GM19468 (cell line): ENCODE measurements around the gene SLC45A1.

Experiments
- ATAC-seq: cut with Tn5 transposase; IDR thresholded peaks from one replicate; pipeline ENCODE4 v1.9.1; 2021; ENCODE audit warnings: mild to moderate bottlenecking, moderate library complexity, moderate number of reproducible peaks; ENCODE audit not compliant: unreplicated experiment; ENCODE audit errors: extremely low read depth

The SLC45A1 gene

DNA sequence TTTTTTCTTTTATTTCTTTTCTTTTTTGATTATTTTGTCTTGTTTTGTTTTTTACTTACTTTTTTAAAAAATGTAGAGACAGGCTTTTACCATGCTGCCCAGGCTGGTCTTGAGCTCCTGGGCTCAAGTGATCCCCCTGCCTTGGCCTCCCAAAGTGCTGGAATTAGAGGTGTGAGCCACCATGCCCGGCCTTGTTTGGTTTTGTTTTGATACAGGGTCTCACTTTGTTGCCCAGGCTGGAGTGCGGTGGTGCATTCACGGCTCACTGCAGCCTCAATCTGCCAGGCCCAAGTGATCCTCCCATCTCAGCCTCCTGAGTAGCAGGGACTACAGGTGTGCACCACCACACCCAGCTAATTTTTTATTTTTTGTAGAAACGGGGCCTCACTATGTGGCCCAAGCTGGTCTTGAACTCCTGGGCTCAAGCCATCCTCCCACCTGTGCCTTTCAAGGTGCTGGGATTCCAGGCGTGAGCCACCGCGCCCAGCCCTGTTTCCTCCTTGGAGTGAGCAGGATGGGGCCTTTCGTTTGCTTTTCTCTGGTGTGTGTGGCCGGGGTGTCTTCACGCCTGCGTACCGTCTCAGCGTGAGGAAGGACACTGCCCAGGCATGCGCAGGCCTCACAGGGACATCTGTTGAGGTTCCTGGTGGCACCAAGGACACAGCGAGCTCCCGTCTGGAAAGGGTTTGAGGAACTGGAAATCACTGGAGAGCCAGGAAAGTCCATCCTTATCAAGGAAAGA, 15.5 kb downstream of the SLC45A1 start:
- no peak for ATAC-seq

DNA sequence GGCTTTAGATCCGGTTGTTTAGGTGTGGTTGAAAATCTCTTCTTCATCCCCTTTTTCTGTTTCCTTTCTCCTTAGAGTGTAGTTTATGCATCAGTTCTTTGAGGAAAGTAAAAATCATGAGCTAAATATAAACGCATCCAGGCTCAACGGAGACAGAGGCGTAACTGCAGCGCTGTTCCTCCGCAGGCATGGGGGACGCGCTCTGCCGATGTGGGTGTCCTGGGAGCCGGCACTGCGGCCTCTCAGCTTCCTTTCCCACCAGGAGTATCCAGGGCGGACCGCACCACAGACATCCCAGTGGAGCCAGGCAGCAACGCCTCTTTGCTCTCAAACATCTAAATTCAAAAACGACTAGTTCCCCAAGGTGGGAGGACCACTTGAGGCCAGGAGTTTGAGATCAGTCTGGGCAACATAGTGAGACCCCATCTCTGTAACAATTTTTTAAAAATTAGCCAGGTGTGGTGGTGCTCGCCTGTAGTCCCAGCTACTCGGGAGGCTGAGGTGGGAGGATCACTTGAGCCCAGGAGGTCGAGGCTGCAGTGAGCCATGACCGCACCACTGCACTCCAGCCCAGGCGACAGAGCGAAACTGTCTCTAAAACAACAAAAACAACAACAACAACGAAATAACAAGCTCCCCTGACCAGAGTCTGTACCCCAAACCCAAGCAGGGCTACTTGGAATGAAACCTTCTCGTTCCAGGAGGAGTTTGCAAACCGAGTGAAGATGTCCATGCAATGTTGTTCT, 16.4 kb downstream of the SLC45A1 start:
- no peak for ATAC-seq

DNA sequence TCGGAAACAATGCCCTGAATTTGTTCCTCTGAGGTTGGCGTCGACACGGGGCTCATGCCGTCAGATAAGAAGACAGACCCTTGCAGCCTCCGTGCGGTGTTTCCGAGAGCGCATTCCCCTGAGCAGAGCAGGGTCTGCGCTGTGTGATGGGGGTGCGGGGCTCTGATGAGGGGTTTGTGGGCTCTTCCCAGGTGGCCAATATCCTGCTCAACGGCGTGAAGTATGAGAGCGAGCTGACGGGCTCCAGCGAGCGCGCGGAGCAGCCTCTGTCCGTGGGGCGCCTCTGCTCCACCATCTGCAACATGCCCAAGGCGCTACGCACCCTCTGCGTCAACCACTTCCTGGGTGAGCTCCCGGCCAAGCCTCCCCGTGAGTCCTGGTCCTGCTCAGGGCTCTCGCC, 17.3 kb downstream of the SLC45A1 start:
- ATAC-seq: no peak

DNA sequence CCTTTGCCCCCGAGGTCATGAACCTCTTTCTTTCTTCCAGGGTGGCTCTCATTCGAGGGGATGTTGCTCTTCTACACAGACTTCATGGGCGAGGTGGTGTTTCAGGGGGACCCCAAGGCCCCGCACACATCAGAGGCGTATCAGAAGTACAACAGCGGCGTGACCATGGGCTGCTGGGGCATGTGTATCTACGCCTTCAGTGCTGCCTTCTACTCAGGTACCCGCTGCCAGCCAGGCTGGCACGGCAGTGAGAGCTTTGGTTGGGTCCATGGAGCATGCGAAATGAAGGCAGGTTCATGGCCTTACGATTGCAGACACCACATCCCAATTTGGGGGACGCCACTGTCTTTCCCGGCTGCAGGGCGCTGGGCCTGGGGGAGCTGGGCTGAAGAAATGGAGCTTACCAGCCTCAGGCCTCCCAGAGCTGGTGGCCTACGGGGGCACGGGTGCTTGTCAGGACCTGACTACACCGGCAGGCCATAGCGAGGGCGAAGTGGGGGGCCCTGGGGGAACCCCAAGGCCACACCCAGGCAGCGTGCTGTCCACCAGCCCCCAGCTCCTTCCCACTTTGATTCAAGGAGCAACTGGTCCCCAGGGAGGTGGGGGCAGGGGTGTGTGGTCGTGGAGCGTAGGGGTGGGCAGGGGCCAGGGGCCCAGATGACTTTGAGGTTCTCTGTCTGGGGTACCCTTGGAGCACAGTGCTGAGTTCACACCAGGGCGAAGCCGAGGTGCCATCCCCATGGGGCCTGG, 20.0 kb downstream of the SLC45A1 start:
- ATAC-seq: no peak

DNA sequence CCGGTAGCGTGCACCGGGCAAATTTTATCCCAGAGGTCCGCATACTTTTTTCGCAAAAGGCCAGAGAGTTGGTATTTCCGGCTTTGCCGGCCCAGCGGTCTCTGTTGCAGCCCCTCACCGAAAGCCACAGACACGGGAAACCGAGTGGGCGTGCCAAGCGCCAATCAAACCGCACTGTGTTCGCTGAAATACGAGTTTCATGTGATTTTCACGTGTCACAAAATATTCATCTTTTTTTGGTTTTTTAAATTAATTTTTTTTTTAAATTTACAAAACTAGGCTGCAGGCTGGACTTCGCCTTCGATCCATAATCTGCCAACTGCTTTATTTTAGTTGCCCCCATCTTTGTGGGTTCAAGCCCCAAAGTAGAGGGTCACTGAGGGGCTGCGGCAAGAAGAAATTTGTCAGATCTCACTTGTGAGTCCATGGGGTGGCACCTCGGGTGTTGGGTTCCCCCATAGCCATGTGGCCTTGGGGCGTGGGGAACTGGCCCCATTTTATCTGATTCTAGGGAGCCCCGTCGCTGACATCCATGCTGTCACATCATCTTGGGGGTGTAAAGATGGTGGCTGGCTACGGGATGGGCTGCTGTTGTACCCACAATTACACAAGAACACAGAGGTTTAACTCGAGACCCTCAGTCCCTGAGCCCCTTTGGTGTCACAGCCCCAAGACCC, 20.8 kb downstream of the SLC45A1 start:
- ATAC-seq: no peak

DNA sequence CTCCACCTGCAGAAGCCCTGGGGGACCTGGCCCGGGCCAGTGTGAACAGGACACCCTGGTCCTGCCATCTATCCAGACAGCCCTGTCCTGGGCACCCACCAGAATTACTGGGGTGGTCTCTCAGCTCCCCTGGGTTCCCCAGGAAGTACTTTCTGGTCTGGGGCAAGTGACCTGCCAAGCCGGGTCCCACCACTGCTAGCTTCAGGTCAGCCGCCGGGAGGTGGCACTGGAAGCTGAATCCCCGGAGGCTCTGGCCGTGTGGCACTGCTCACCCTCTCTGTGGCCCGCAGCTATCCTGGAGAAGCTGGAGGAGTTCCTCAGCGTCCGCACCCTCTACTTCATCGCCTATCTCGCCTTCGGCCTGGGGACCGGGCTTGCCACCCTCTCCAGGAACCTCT, 21.3 kb downstream of the SLC45A1 start:
- no peak for ATAC-seq

DNA sequence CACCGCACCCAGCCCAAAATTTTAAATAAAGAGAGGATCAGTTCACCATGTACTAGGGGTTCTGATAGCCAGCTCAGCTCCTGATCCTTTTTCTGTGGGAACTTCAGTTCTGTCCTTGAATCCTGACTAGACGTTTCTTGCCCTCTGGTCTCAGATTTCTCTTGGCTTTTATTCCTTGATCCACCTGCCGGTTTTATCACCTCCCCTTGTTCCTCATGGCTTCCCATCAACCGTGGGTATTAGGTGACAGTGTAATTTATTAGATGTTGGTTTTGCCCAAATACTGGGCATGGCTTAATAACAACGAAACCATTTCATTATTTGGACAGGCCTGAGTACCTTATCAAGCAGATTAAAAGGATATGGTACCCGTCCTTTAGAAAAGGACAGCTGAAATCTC, 22.5 kb downstream of the SLC45A1 start:
- ATAC-seq: no peak

DNA sequence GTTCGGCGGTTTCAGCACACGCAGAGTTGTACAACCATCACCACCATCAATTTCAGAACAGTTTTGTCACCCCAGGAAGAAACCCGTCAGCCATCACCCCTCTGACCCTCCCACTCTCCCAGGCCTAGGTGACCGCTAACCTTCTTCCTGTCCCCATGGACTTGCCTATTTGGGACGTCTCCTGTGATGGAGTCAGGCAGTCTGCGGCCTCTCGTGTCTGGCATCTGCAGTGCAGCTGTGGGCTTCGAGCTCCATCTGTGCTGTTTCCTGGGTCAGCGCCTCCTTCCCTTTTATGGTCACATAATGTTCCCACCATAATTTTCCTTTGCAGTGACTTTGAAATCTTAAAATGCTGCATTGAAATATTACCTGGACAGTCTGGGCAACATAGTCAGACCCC, 24.4 kb downstream of the SLC45A1 start:
- no peak for ATAC-seq

DNA sequence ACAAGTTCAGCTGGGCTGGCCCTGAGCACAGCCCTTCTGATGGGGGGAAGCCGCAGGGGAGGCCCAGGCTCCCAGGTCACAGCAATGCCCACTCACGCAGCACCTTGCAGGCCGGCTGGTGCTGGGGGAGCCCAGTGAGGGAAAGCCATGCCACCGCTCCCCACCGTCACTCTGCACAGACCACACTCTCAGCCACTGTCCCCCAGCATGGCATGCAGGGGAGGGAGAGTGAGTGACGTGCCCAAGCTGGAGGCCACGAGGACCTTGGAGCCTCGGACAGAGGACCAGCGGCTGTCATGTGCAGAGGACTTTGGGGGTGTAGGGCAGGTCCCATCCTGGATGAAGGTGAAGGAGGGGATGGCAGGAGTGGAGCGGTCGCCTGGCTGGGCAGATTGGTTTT, 25.1 kb downstream of the SLC45A1 start:
- ATAC-seq: no peak

DNA sequence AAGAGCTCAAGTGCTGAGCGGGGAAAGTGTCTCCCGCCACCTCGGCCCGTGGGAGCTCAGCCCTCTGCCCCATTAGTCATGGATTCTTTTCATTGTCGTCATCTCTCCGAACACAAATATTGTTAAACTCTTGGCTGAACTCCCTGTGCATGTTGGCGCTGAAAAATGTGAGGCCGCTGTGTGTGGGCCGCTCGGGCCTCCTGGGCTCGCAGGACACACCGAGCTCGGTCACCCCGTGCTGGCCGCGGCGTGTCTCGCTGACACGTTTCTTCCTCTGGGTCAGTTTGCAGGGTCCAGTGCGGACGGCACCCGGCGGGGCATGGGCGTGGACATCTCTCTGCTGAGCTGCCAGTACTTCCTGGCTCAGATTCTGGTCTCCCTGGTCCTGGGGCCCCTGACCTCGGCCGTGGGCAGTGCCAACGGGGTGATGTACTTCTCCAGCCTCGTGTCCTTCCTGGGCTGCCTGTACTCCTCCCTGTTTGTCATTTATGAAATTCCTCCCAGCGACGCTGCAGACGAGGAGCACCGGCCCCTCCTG, 25.6 kb downstream of the SLC45A1 start:
- no peak for ATAC-seq

DNA sequence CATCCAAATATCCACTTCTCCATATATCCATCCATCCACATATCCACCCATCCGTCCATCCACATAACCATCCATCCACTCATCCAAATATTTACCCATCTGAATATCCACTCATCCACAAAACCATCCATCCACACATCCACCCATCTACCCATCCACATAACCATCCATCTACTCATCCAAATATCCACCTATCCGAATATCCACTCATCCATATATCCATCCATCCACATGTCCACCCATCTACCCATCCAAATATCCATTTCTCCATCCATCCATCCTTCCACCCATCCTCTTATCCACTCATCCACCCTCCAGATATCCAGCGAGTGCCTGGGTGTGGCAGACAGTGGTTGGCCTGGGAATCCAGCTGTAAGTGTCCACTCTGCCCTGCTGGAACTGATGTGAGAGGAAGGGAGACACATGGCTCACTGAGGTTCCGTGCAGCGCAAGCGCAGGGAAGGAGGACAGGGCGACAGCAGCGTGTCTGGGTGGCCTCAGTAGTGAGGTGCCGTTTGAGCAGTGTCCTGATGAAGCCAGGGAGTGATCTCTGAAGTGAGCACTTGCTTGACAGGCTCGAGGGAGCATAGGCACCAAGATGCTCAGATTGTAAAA, 27.1 kb downstream of the SLC45A1 start:
- ATAC-seq: no peak

DNA sequence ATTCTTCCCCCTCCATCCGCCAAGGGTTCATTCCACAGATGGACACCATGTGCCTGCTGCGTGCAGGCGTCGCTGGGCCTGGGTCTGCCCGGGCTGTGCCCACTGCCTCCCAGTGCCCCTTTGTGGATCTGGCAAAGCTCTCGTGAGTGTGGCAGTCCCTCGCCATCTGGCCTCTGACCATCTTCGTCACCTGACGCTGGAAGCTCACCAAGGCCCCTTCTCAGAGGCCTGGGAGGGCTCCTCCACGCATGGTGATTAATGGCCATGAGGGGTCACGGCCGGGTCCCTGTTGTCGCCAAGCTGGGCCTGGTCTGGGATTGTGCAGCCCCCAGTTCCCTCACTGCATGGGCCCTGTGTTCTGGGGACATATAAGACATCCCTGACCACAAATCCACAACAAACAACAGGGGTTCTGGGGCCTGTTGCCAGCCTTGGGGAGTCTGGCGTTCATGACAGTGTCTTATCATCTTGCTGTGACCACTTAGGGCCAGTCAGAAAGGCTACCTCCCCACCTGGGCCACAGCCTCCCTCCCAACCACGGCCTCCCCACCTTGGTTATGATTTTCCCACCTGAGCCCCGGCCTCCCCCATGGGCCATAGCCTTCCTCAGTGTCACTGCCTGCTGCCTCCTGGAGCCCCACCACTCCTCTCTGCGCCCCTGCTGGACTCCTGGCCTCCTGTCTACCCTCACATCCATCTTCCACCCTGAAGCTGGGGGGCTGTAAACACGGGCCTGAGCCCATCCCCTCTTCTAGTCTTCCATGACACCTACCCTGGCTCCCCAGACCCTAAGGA, 27.9 kb downstream of the SLC45A1 start:
- ATAC-seq: no peak

DNA sequence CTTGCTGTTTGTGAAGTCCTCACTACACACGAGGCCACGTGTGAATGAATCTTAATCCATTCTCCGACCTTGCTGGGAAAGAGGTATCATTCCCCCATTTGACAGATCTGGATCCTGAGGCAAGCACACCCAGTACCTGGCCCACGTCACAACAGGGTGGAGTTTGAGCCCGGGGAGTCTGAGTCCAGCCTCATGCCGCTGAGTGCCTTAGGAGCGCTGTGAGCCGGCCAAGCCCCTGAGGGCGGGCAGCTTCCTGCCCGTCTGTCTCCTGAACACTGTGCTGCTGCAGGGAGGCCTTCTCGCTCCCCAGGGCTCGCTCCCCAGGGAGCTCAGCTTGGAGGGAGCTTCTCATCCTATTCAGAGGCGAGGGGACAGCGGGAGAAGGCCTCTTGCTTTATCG, 29.7 kb downstream of the SLC45A1 start:
- ATAC-seq: no peak

DNA sequence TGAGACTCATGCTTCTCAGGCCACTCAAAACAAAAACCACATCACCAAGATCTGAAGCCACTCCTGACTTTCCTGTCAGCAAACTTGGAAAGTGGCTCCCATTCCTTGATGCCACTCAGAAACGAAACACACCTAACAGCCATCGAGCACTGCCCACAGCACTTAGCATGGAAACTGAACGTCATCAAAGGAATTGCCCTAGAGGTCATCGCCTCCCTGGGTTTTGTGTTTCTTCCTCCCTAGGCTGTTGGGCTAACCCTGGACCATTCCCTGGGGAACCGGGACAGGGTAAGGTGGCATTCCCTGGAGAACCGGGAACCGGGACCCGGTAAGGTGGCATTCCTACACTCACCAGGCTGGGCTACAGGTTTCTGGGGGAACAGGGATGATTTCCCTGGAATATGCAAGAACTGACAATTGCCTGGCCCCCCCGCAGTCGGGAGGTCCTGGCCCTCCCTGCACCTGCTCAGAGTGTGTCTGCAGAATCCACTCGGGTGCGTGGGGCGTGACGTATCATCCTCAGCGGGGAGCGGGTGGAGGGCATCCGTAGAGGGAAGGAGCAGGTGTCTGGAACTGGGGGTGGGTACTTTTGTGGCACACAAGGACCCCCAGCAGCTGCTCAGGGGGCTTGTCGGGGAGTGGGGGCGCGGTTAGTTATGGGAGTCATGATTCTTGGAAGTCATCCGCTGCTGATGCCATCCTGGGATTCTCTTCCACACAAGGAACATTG, 30.3 kb downstream of the SLC45A1 start:
- ATAC-seq: no peak

DNA sequence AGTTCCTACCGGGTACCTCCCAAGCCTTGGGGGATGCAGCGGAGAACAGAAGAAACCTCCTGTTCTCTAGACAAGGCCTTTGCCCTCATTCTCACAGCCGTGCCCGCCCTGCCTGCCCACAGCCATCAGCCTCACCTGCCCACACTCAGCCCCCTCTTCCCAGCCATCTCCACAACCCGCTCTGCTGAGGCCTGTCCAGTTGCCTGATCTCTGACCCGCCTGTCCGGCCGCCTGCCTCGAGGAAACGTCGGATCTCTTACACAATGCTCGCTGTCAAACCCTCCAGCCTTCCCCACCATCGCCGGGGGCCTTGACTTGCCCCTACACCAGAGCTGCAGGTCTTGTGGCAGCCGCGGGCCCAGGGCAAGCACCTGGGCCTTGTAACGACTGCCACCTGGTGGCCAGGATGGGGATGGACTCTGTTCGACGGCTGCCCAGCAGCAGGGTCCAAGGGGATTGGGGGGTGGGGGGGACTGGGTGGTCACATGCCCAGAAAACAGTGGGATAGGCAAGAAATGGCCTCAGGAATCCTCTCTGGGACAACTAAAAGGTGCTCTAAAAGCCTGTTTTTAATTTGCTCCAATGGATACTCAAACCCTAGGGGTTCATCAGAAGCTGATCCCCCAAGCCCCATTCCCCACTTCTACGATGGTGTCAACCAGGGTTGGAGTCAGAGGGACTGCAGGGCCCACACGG, 31.0 kb downstream of the SLC45A1 start:
- ATAC-seq: no peak

DNA sequence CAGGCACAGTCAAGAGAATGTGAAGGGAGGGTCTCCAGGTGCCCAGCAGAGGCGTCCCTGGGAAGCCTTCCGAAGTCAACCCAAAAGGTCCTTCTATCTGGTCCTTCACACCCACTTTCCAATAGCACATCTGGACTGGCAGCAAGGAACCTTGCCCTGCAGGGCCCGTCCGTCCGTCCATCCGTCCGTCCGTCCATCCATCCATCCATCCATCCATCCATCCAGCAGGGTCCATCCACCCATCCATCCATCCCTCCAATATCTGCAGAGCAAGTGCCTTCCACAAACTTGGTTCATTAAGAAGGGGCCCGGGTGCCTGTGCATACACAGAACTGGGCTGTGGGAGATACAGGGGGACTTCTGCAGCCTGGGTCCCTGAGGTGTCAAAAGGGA, 31.6 kb downstream of the SLC45A1 start:
- no peak for ATAC-seq

DNA sequence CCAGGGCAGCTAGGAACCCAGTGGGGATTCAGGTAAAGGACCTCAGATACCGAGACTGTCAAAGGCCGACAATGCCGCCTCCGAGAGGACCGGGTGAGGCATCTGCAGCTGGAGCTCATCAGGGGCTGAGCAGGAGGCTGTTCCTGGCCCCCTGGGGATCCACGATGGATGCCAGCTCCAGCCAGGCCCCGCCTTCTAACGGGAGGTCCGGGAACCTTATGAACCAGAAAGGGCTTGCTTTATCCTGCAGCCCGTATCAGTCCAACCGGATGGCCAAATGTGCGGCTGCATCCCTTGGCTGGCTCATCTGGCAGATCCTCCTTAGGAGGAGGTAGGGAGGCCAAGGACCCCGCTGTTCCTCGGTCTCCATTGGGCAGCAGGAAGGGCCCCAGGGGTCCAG, 32.0 kb downstream of the SLC45A1 start:
- no peak for ATAC-seq
